Measurements from ENCODE around the gene COL4A4. TPM values are rescaled to one million over a fixed set of nuclear protein-coding genes. Genes with fewer than 3 reads are reported as not detected.

The COL4A4 gene
- total RNA-seq, 1 experiment from 2014 or later = 0.55 TPM

GRCh38 chr2:227130636-227131035, 33.4 kb downstream of the COL4A4 start:
- no peaks in the 10 kb centered on the region for H3K36me3 ChIP-seq (ENCODE audit: low read depth, low read length)
- H4K20me1 ChIP-seq (ENCODE audit: low read length) = no peaks in the 10 kb centered on the region
- no peak overlapping the region for H2AFZ ChIP-seq (ENCODE audit: low read length)
- no peaks in the 10 kb centered on the region for H3F3A ChIP-seq (ENCODE audit: low read length, unreplicated experiment)
- intact Hi-C loops (cut with micrococcal nuclease) = loop anchor here (1.0 to 10.0 kb wide), 5 partner anchors 108 to 636 kb away; partner anchors contain the start of gene MFF
- BruUV-seq (replicated peaks) = no TSS peak
- H3K4me2 ChIP-seq (ENCODE audit: low read length) = no peak overlapping the region
- CTCF ChIA-PET = interaction anchor here (0.6 to 1.1 kb wide), 3 partner anchors 108 to 1405 kb away, joined by 3 to 6 read pairs (median 3); no protein-coding TSS in a partner anchor
- H3K4me1 ChIP-seq (ENCODE audit: insufficient read depth, low read length) = no peaks in the 10 kb centered on the region
- DNase-seq (no peak), ATAC-seq (no peak)
- POLR2A ChIA-PET (ENCODE audit: unreplicated experiment) = no interaction called here
- H3K79me2 ChIP-seq (ENCODE audit: low read length) = no peaks in the 10 kb centered on the region
- no peak overlapping the region for H3K9ac ChIP-seq (ENCODE audit: low read length)
- H3K9me3 ChIP-seq (ENCODE audit: low read length) = no peaks in the 10 kb centered on the region
- H3K9me2 ChIP-seq (replicated peaks; ENCODE audit: low read length) = no peaks in the 10 kb centered on the region
- H3K27me3 ChIP-seq (ENCODE audit: low read length) = no peaks in the 10 kb centered on the region
- TF ChIP-seq EZH2phosphoT487 (IDR thresholded peaks at IDR 0.05; ENCODE audit: borderline replicate concordance, low read length) = no peak
- TF ChIP-seq CTCF (conservative IDR thresholded peaks at IDR 0.05; ENCODE audit: low read depth, low read length) = no peak
- no peak for TF ChIP-seq EZH2 (IDR thresholded peaks at IDR 0.05; ENCODE audit: low read length, unreplicated experiment)
- no peak overlapping the region for H3K4me3 ChIP-seq (ENCODE audit: low read length)
- no peak overlapping the region for H3K27ac ChIP-seq (ENCODE audit: low read length)

GRCh38 chr2:227127201-227127600, 36.8 kb downstream of the COL4A4 start:
- no peak for DNase-seq
- no peaks in the 10 kb centered on the region for H4K20me1 ChIP-seq (ENCODE audit: low read length)
- POLR2A ChIA-PET (ENCODE audit: unreplicated experiment) = no interaction called here
- no peaks in the 10 kb centered on the region for H3K36me3 ChIP-seq (ENCODE audit: low read depth, low read length)
- no peaks in the 10 kb centered on the region for H3K79me2 ChIP-seq (ENCODE audit: low read length)
- no TSS peak for BruUV-seq (replicated peaks)
- no peaks in the 10 kb centered on the region for H3K9me3 ChIP-seq (ENCODE audit: low read length)
- no peak overlapping the region for H3K4me3 ChIP-seq (ENCODE audit: low read length)
- H3K27me3 ChIP-seq (ENCODE audit: low read length) = no peaks in the 10 kb centered on the region
- no peak overlapping the region for H3K4me2 ChIP-seq (ENCODE audit: low read length)
- no peak overlapping the region for H3K9ac ChIP-seq (ENCODE audit: low read length)
- H2AFZ ChIP-seq (ENCODE audit: low read length) = no peak overlapping the region
- intact Hi-C loops (cut with micrococcal nuclease) = no loop called here
- no peak for ATAC-seq
- CTCF ChIA-PET = no interaction called here
- no peak overlapping the region for H3K27ac ChIP-seq (ENCODE audit: low read length)
- no peaks in the 10 kb centered on the region for H3K4me1 ChIP-seq (ENCODE audit: insufficient read depth, low read length)
- TF ChIP-seq CTCF (conservative IDR thresholded peaks at IDR 0.05; ENCODE audit: low read depth, low read length) (no peak), EZH2phosphoT487 (IDR thresholded peaks at IDR 0.05; ENCODE audit: borderline replicate concordance, low read length) (no peak), EZH2 (IDR thresholded peaks at IDR 0.05; ENCODE audit: low read length, unreplicated experiment) (no peak)
- H3F3A ChIP-seq (ENCODE audit: low read length, unreplicated experiment) = no peaks in the 10 kb centered on the region
- no peaks in the 10 kb centered on the region for H3K9me2 ChIP-seq (replicated peaks; ENCODE audit: low read length)

- Histone ChIP-seq H3K36me3 (ENCODE audit: low read depth, low read length) (no peaks in the 10 kb centered on the region), H3K9me3 (ENCODE audit: low read length) (no peaks in the 10 kb centered on the region), H3K27ac (ENCODE audit: low read length) (no peak overlapping the region), H3K4me1 (ENCODE audit: insufficient read depth, low read length) (no peaks in the 10 kb centered on the region), H3K9me2 (replicated peaks; ENCODE audit: low read length) (no peaks in the 10 kb centered on the region), H3K4me2 (ENCODE audit: low read length) (no peak overlapping the region), H2AFZ (ENCODE audit: low read length) (no peak overlapping the region), H3K4me3 (ENCODE audit: low read length) (no peak overlapping the region), H3K9ac (ENCODE audit: low read length) (no peak overlapping the region), H4K20me1 (ENCODE audit: low read length) (no peaks in the 10 kb centered on the region), H3K79me2 (ENCODE audit: low read length) (no peaks in the 10 kb centered on the region), H3F3A (ENCODE audit: low read length, unreplicated experiment) (no peaks in the 10 kb centered on the region), H3K27me3 (ENCODE audit: low read length) (no peaks in the 10 kb centered on the region)
- intact Hi-C loops (cut with micrococcal nuclease) = no loop called here
- no TSS peak for BruUV-seq (replicated peaks)
- ChIA-PET CTCF (no interaction called here), POLR2A (ENCODE audit: unreplicated experiment) (no interaction called here)
- ATAC-seq (peak; percentile 48; the same call in 1 of the 2 replicates), DNase-seq (peak; percentile 30)
- no peak for TF ChIP-seq EZH2phosphoT487 (IDR thresholded peaks at IDR 0.05; ENCODE audit: borderline replicate concordance, low read length)
- TF ChIP-seq CTCF (conservative IDR thresholded peaks at IDR 0.05; ENCODE audit: low read depth, low read length) = peak; percentile 47
These were observed 38.5 kb downstream of the COL4A4 start for GRCh38 chr2:227125506-227125905.

Data from PC-3 (cell line).